Tibial artery (tissue), 4 donors: Measurements from ENCODE around the gene PTN.

Source experiments
- DNase-seq, 2 donors: peaks; one replicate each; pipeline ENCODE4 v3.0.0-alpha.2; 2019
- H3K27ac ChIP-seq, 2 donors: fragments of 200-600 bp; sonication (generic) in 1 of 2; 1 replicate in 1 of 2; 2 replicates in 1 of 2; pipeline ENCODE4 v1.5.1; 2018 to 2019; ENCODE audit warnings: mild to moderate bottlenecking in 1 of 2
- H3K27me3 ChIP-seq, 2 donors: fragments of 200-600 bp; sonication (generic) in 1 of 2; one replicate each; pipeline versions ENCODE4 v1.5.1 to v1.6.0; 2016 to 2019
- H3K36me3 ChIP-seq, 3 donors: fragments of 200-600 bp; sonication (generic) in 2 of 3; one replicate each; pipeline ENCODE4 v1.5.1; 2016 to 2019; ENCODE audit warnings: mild to moderate bottlenecking in 2 of 3
- H3K4me1 ChIP-seq, 4 donors: fragments of 200-600 bp; sonication (generic) in 2 of 4; 1 replicate in 3 of 4; 2 replicates in 1 of 4; pipeline ENCODE4 v1.5.1; 2016 to 2019
- H3K4me3 ChIP-seq, 2 donors: fragments of 200-600 bp; sonication (generic) in 1 of 2; 1 replicate in 1 of 2; 2 replicates in 1 of 2; pipeline ENCODE4 v1.5.1; 2018 to 2019; ENCODE audit warnings: mild to moderate bottlenecking in 2 of 2
- H3K9me3 ChIP-seq, 3 donors: fragments of 200-600 bp; sonication (generic) in 1 of 3; one replicate each; pipeline ENCODE4 v1.5.1; 2016 to 2019
- intact Hi-C: fragments of 100-400 bp; cut with DNase I; formaldehyde crosslinking; loops from one replicate; pipeline ENCODE4 v1.15.0; 2023; ENCODE audit warnings: low total_unique reads
- TF ChIP-seq, protein P1 (sequence below), 2 experiments: fragments of 200-600 bp in 1 of 2; fragments of 450-650 bp in 1 of 2; IDR thresholded peaks; one replicate each; pipeline ENCODE4 v1.5.1; 2017 to 2019; ENCODE audit warnings: antibody characterized with exemption in 2 of 2, mild to moderate bottlenecking in 1 of 2, moderate library complexity in 1 of 2

The PTN gene

GRCh38 chr7:137343281-137343841, at the start of gene PTN:
PTN (minus strand) TSS chr7:137343733; CDS start chr7:137254973, 88,760 bp downstream.
- TF ChIP-seq, protein P1, sequence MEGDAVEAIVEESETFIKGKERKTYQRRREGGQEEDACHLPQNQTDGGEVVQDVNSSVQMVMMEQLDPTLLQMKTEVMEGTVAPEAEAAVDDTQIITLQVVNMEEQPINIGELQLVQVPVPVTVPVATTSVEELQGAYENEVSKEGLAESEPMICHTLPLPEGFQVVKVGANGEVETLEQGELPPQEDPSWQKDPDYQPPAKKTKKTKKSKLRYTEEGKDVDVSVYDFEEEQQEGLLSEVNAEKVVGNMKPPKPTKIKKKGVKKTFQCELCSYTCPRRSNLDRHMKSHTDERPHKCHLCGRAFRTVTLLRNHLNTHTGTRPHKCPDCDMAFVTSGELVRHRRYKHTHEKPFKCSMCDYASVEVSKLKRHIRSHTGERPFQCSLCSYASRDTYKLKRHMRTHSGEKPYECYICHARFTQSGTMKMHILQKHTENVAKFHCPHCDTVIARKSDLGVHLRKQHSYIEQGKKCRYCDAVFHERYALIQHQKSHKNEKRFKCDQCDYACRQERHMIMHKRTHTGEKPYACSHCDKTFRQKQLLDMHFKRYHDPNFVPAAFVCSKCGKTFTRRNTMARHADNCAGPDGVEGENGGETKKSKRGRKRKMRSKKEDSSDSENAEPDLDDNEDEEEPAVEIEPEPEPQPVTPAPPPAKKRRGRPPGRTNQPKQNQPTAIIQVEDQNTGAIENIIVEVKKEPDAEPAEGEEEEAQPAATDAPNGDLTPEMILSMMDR (IDR thresholded peaks at IDR 0.05), result no peak
- H3K27ac ChIP-seq, result no peak within 1 kb of the TSS
- DNase-seq, result peak in 1 of 2 donors; percentile 31

DNA sequence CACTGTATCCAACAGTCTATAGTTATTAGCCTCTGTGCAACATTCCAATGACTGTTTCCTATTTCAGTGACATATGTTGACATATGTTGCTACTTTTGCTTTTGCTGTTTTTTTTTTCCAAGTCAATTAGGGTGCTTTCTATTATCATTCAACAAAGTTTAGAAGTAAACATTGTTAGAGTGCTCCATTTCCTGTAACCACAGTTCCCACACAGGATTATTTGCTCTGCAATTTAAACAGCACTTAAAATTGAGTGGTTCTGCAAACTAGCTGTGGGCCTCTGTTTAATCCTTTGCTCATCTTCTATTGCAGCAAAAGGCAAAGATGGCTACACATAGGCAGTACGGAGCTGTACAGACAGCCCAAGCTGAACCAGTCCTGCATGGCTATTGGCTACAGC, 46.5 kb upstream of the PTN start:
- no peak for DNase-seq
- intact Hi-C loops, result no loop called here
- TF ChIP-seq, protein P1 (IDR thresholded peaks at IDR 0.05), result no peak

More at GRCh38 chr7:137343281-137343841, at the start of gene PTN:
- H3K9me3 ChIP-seq, result no peaks in the 10 kb centered on the region
- peak within 1 kb of the TSS; percentile 11 to 34 for H3K4me3 ChIP-seq
- intact Hi-C loops, result no loop called here
- H3K4me1 ChIP-seq, result peaks cover 0 to 14% (median 3%) of the 10 kb centered on the region in 4 donors
- H3K27me3 ChIP-seq, result no peaks in the 10 kb centered on the region
- no peaks in the 10 kb centered on the region for H3K36me3 ChIP-seq

GRCh38 chr7:137388916-137389315, 45.4 kb upstream of the PTN start:
- Histone ChIP-seq H3K4me3 (no peak overlapping the region), H3K4me1 (no peaks in the 10 kb centered on the region), H3K27ac (no peak overlapping the region), H3K36me3 (no peaks in the 10 kb centered on the region), H3K27me3 (no peaks in the 10 kb centered on the region), H3K9me3 (no peaks in the 10 kb centered on the region)
- TF ChIP-seq, protein P1 (IDR thresholded peaks at IDR 0.05), result no peak
- intact Hi-C loops, result no loop called here
- no peak for DNase-seq

More for the DNA sequence above, 46.5 kb upstream of the PTN start:
- H3K36me3 ChIP-seq, result no peaks in the 10 kb centered on the region
- H3K27ac ChIP-seq, result no peak overlapping the region
- no peaks in the 10 kb centered on the region for H3K4me1 ChIP-seq
- H3K9me3 ChIP-seq, result no peaks in the 10 kb centered on the region
- no peak overlapping the region for H3K4me3 ChIP-seq
- H3K27me3 ChIP-seq, result no peaks in the 10 kb centered on the region

DNA sequence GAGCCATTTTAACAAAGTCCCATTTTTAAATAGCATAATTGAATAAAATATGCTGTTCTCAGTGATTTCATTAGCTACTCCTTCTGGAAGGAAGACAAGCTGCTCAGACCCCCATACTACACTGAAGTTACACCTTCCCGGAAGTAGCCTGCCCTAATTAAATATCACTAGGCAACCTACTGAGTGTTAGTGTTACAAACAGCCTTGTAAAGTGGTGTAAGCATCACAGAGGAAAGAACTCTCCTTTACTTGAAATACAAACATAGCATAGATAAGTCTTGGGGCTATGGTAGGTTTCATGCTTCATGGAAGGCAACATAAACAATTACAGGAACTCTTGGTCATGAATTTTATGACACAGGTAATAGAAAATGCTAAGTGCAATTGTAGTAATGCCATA, 43.4 kb upstream of the PTN start:
- no peak for DNase-seq
- intact Hi-C loops, result no loop called here
- TF ChIP-seq, protein P1 (IDR thresholded peaks at IDR 0.05), result no peak
- Histone ChIP-seq H3K27me3 (no peaks in the 10 kb centered on the region), H3K36me3 (no peaks in the 10 kb centered on the region), H3K27ac (no peak overlapping the region), H3K4me1 (no peaks in the 10 kb centered on the region), H3K4me3 (no peak overlapping the region), H3K9me3 (no peaks in the 10 kb centered on the region)

DNA sequence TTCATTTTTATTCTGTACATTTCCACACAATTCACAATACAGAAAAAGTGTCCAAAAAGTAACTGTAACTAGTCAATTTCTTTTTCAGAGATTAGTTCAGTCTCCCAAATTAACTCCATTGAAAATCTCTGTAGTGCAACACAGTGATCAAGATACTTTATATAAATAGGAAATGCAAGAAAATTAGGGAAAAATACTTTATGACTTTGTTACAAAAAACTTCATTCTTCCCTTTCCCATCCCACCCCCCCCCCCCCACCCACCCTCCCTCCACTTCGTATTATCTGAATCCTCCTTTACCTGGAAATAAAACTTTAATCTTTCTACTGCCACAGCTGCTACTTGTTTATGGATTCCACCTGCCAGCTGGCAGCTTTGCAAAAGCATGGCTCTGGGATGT, 37.5 kb upstream of the PTN start:
- no peaks in the 10 kb centered on the region for H3K36me3 ChIP-seq
- no peak overlapping the region for H3K27ac ChIP-seq
- H3K9me3 ChIP-seq, result peaks cover 0 to 6% (median 5%) of the 10 kb centered on the region in 3 donors
- no peaks in the 10 kb centered on the region for H3K4me1 ChIP-seq
- intact Hi-C loops, result no loop called here
- TF ChIP-seq, protein P1 (IDR thresholded peaks at IDR 0.05), result no peak
- no peak overlapping the region for H3K4me3 ChIP-seq
- no peak for DNase-seq
- H3K27me3 ChIP-seq, result no peaks in the 10 kb centered on the region

DNA sequence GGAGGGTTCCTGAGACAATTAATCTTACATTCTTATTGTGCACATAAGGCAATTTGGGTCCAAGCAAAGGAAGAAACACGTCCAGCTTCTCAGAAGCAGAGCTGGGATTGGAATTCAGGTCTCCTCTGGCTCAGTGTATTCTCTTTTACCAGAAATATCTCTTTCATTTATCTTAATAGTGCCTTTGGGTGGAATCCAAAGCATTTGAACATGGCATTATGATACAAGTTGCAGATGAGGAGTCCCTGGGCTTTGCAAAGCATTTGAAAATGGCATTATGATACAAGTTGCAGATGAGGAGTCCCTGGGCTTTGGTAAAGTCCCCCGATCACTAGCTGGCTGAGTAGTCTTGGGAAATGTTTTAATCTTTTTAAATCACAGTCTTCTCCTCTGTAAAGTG, 30.0 kb upstream of the PTN start:
- H3K4me3 ChIP-seq, result no peak overlapping the region
- H3K4me1 ChIP-seq, result no peaks in the 10 kb centered on the region
- peaks cover 0 to 4% (median 3%) of the 10 kb centered on the region in 3 donors for H3K9me3 ChIP-seq
- no peak for DNase-seq
- intact Hi-C loops, result no loop called here
- TF ChIP-seq, protein P1 (IDR thresholded peaks at IDR 0.05), result no peak
- no peaks in the 10 kb centered on the region for H3K27me3 ChIP-seq
- no peak overlapping the region for H3K27ac ChIP-seq
- no peaks in the 10 kb centered on the region for H3K36me3 ChIP-seq
